HG02938 (cell line): ENCODE results near the gene ERP27.

Source experiments
- ATAC-seq: cut with Tn5 transposase; IDR thresholded peaks from one replicate; pipeline ENCODE4 v1.9.1; 2021; ENCODE audit warnings: mild to moderate bottlenecking, moderate library complexity; ENCODE audit not compliant: unreplicated experiment

The ERP27 gene

GRCh38 chr12:14871886-14872285 lies 66.5 kb downstream of the ERP27 start:
- ATAC-seq: no peak

- ATAC-seq: no peak
These were observed 67.1 kb downstream of the ERP27 start for GRCh38 chr12:14871247-14871646.

GRCh38 chr12:14868916-14869506 lies 69.3 kb downstream of the ERP27 start:
- ATAC-seq: no peak
